HEK293T (cell line): ENCODE measurements around the gene METTL22.

Experiments used
- CTCF ChIA-PET: fragments of 350-600 bp; formaldehyde crosslinking; extraction: SDS; loops from one replicate; lab custom pipeline; 2021; ENCODE audit warnings: antibody characterized with exemption, inconsistent platforms; lab: Yijun Ruan, JAX
- POLR2A ChIA-PET: fragments of 350-600 bp; formaldehyde crosslinking; extraction: SDS; loops from one replicate; lab custom pipeline; 2020; ENCODE audit warnings: antibody characterized with exemption, inconsistent platforms; lab: Yijun Ruan, JAX
- DNase-seq: peaks from one replicate; pipeline ENCODE4 v3.0.0; 2012; ENCODE audit warnings: mixed read lengths; ENCODE audit errors: extremely low spot score
- ARNT ChIP-seq: fragments of 450-650 bp; IDR thresholded peaks from 2 replicates; pipeline ENCODE4 v1.6.1; 2017; ENCODE audit warnings: mild to moderate bottlenecking
- BHLHE40 ChIP-seq: fragments of 450-650 bp; IDR thresholded peaks from 2 replicates; pipeline ENCODE4 v1.6.1; 2016; ENCODE audit warnings: mild to moderate bottlenecking, moderate library complexity, borderline replicate concordance
- CTBP1 ChIP-seq: fragments of 450-650 bp; IDR thresholded peaks from 2 replicates; pipeline ENCODE4 v1.6.1; 2016; ENCODE audit warnings: borderline replicate concordance
- ELF4 ChIP-seq: fragments of 450-650 bp; IDR thresholded peaks from 2 replicates; pipeline ENCODE4 v1.6.1; 2017; ENCODE audit warnings: antibody characterized with exemption
- FOXA1 ChIP-seq: fragments of 450-650 bp; IDR thresholded peaks from 2 replicates; pipeline ENCODE4 v1.6.1; 2016; ENCODE audit warnings: mild to moderate bottlenecking
- FOXK2 ChIP-seq: fragments of 450-650 bp; IDR thresholded peaks from 2 replicates; pipeline ENCODE4 v1.6.1; 2016; ENCODE audit warnings: mild to moderate bottlenecking
- FOXM1 ChIP-seq: fragments of 450-650 bp; IDR thresholded peaks from 2 replicates; pipeline ENCODE4 v1.6.1; 2017; ENCODE audit warnings: mild to moderate bottlenecking, borderline replicate concordance
- HDGF ChIP-seq: fragments of 450-650 bp; IDR thresholded peaks from 2 replicates; pipeline ENCODE4 v1.6.1; 2017; ENCODE audit warnings: antibody characterized with exemption, borderline replicate concordance
- L3MBTL2 ChIP-seq: fragments of 450-650 bp; conservative IDR thresholded peaks from 2 replicates; pipeline ENCODE4 v1.6.1; 2016; ENCODE audit warnings: mild to moderate bottlenecking
- LEF1 ChIP-seq: fragments of 450-650 bp; IDR thresholded peaks from 2 replicates; pipeline ENCODE4 v1.6.1; 2017; ENCODE audit warnings: mild to moderate bottlenecking, borderline replicate concordance
- NFRKB ChIP-seq: fragments of 450-650 bp; IDR thresholded peaks from 2 replicates; pipeline ENCODE4 v1.6.1; 2016; ENCODE audit warnings: mild to moderate bottlenecking, moderate library complexity
- SP1 ChIP-seq: fragments of 450-650 bp; IDR thresholded peaks from 2 replicates; pipeline ENCODE4 v1.6.1; 2017
- SUZ12 ChIP-seq: fragments of 450-650 bp; IDR thresholded peaks from 2 replicates; pipeline ENCODE4 v1.6.1; 2016; ENCODE audit warnings: mild to moderate bottlenecking
- TARDBP ChIP-seq: fragments of 450-650 bp; IDR thresholded peaks from 2 replicates; pipeline ENCODE4 v1.6.1; 2016
- ZNF384 ChIP-seq: fragments of 450-650 bp; IDR thresholded peaks from 2 replicates; pipeline ENCODE4 v1.6.1; 2016
- TF ChIP-seq, protein P1 (sequence below): fragments of 450-650 bp; IDR thresholded peaks from 2 replicates; pipeline ENCODE4 v1.6.1; 2016

METTL22 gene, protein sequence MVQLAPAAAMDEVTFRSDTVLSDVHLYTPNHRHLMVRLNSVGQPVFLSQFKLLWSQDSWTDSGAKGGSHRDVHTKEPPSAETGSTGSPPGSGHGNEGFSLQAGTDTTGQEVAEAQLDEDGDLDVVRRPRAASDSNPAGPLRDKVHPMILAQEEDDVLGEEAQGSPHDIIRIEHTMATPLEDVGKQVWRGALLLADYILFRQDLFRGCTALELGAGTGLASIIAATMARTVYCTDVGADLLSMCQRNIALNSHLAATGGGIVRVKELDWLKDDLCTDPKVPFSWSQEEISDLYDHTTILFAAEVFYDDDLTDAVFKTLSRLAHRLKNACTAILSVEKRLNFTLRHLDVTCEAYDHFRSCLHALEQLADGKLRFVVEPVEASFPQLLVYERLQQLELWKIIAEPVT

DNA sequence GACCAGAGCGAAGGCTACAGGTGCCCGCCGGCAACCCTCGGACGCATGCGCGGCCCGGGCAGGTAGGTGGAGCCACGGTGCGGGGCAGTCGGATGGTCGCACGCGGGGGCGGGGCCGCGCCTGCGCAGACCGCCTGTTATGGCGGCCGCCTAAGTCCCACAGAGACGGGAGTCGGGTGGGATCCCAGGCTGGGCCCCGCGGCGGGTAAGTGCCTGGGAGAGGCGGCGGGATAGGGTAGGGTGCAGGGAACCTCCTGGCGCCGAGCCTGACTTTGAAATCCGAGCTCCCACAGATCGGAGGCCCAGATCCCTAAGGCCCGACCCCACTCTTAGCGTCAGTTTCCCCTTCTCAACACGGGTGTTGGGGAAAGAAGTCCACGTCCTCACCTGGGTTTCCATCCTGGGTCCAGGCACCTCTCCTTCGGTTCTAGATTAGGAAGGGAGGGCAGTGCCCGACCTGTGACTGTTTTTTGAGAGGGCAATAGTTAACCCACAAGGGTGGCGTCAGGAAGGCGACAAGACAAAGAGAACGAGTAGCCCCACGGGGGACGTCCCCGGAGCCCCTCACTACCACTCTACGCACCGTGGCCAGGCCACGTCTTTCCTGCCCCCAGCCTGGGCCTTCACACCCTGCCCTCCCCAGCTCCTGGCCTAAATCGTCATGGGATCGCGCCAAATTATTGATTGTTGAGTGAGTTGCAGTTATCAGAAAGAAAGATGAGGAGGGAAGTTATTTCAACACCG is at the start of gene METTL22:
METTL22 (plus strand) TSS at position 127 of the 743 bp plus-strand sequence. CDS start 3,968 bp downstream, outside the sequence.
- CTCF ChIA-PET, result interaction anchor here (0.6 kb wide), 1 partner anchor 1354 kb away, joined by 3 read pairs; no protein-coding TSS in a partner anchor
- peak; percentile 99 for DNase-seq

DNA sequence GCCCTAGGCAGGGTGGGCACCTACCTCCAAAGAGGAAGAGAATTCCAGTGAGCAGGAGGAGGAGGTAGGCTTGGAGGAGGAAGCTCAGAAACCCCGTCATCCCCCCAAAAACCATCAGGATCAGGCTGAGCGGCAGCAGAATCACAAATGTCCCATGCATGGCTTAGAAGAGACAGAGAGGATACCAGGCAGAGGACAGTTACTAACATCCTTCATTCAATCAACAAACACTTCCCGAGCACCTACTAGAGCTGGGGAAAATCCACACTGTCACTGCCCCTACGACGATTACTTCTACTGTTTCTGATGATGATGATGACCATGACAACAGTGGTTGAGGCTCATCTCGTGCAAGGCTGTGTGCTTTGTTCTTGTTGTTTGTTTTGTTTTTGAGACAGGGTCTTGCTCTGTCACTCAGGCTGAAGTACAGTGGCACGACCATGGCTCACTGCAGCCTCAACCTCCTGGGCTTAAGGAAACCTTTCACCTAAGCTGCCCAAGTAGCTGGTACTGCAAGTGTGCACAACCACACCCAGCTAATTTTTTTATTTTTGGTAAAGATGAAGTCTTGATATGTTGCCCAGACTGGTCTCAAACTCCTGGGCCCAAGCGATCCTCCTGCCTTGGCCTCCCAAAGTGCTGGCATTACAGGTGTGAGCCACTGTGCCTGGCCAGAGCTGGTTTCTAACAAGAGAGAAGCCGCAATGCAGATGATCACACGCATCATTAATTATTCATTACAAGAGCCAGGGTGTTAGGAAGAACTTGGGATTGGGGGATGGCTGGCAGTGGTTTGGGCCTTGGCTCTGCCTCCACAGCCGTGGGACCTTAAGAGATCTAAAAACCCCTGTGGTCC is 49.2 kb upstream of the METTL22 start:
- DNase-seq, result no peak
- ChIA-PET CTCF (interaction anchor here (0.6 to 1.9 kb wide), 2 partner anchors 11 to 78 kb away, joined by 3 to 7 read pairs; no protein-coding TSS in a partner anchor), POLR2A (no interaction called here)
- TF ChIP-seq LEF1 (no peak), TARDBP (no peak), CTBP1 (no peak), NFRKB (no peak), HDGF (no peak), BHLHE40 (no peak), L3MBTL2 (no peak), FOXK2 (no peak), ARNT (no peak)
- TF ChIP-seq, protein P1, sequence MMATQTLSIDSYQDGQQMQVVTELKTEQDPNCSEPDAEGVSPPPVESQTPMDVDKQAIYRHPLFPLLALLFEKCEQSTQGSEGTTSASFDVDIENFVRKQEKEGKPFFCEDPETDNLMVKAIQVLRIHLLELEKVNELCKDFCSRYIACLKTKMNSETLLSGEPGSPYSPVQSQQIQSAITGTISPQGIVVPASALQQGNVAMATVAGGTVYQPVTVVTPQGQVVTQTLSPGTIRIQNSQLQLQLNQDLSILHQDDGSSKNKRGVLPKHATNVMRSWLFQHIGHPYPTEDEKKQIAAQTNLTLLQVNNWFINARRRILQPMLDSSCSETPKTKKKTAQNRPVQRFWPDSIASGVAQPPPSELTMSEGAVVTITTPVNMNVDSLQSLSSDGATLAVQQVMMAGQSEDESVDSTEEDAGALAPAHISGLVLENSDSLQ, result no peak

More for the DNA sequence above, at the start of gene METTL22:
- TF ChIP-seq FOXK2 (no peak), FOXA1 (no peak), HDGF (no peak), FOXM1 (no peak), L3MBTL2 (no peak), ELF4 (0 out of 2 replicates have a peak, but pooled peaks have one; percentile 22), CTBP1 (no peak)
- POLR2A ChIA-PET, result interaction anchor here (1.0 to 1.4 kb wide), 4 partner anchors 11 to 175 kb away, joined by 3 to 5 read pairs (median 3); no protein-coding TSS in a partner anchor

DNA sequence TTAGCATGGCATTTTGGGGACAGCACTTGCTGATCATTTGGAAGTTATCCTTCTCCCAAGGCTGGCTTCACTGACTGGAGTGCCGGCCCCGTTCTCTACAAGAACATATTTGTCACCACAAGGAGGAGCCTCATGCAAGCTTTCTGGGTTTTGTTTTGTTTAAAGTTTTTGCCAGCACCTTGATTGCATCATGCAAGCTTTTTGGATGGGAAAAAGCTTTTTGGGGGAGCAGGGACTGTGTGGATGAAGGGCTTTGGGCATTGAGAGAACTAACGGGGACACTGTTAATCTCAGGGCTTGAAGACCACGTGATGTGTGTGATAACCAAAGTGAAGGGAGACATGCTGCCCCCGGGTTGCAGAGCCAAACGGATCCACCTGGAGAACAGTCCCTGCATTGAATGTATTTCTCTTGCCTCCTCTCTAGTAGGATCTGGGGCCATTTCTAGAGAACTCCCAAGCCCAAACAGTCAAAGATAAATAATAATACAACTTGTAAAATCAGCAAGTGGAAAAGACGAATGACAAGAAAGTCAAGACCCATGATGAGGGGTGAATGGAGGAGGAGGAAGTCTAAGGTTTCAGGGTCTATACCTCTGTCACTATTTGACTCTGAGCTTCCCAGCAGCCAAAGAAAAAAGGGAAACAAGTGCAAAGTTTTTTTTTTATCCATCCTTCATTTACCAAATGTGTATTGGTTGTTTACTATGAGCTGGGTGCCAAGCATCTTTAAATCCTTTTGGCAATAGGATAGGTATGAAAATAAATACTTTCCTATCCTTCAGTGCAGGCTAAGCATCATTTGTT is 48.4 kb upstream of the METTL22 start:
- peak; percentile 39 for DNase-seq
- TF ChIP-seq L3MBTL2, result no peak
- ChIA-PET POLR2A (no interaction called here), CTCF (interaction anchor here (1.9 kb wide), 1 partner anchor 11 kb away, joined by 7 read pairs; no protein-coding TSS in a partner anchor)

DNA sequence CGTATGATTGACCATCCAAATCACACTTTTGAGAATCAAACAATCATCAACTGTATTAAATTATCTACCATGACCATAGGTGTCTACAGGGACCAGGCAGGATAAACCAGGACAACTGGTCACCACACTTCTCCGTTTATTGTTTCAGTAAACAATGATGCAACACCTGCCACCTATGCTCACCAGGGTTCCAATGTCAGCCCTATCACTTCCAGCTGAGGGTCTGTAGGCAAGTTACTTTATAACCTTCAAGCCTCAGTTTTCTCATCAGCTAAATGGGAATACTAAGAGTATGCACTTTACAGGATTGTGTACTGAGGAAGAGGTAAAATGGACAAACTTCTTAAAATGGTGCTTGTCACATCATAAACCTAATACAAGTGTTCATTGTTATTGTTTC is 46.1 kb upstream of the METTL22 start:
- TF ChIP-seq HDGF, result no peak
- TF ChIP-seq LEF1, result no peak
- TF ChIP-seq, protein P1, result no peak
- TF ChIP-seq FOXM1, result no peak
- no peak for TF ChIP-seq NFRKB
- no peak for TF ChIP-seq FOXK2
- TF ChIP-seq SUZ12, result no peak
- ChIA-PET POLR2A (no interaction called here), CTCF (interaction anchor here (0.6 kb wide), 1 partner anchor 85 kb away, joined by 3 read pairs; no protein-coding TSS in a partner anchor)
- DNase-seq, result no peak

DNA sequence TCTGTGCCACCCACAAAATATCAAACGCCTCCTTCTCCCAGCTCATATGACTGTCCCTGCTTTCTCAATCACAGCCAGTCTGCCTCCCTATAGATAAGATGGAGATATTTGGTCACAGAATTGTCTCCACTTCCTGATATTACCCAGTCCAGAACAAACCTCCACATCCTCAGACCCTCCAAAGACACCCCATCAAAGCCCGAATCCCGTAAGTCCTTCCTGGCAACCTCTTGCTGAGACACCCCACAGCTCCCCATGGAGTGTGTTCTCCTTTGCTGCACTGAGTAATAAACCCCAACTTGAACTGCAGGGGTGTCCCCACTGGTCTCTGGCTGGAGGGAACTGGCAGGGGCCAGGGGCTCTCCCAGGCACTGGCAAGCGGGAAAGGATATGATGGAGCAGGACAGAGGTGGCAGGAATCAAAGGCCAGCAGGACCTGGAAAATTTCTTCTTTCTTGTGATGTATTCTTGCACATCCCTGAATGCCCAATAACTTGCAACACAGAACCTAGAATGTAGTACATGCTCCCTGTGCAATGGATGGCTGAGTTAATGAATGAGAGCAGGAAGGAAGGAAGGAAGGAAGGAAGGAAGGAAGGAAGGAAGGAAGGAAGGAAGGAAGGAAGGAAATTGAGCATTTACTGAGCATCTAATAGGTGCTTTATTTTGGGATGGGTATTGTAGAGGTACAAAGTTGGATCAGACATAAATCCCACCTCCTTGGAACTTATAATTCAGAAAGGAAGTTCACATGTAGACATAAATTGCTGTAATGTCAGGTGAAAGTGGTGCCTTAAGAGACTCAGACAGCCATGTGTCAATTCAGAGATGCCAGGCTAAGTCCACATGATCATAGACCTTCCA is 45.1 kb upstream of the METTL22 start:
- ChIA-PET POLR2A (no interaction called here), CTCF (no interaction called here)
- no peak for TF ChIP-seq CTBP1
- no peak for TF ChIP-seq L3MBTL2
- no peak for TF ChIP-seq ARNT
- TF ChIP-seq ELF4, result no peak
- TF ChIP-seq FOXA1, result no peak
- TF ChIP-seq, protein P1, result no peak
- TF ChIP-seq FOXM1, result no peak
- TF ChIP-seq NFRKB, result no peak
- TF ChIP-seq BHLHE40, result no peak
- no peak for TF ChIP-seq TARDBP
- no peak for TF ChIP-seq LEF1
- TF ChIP-seq SUZ12, result no peak
- no peak for TF ChIP-seq SP1
- TF ChIP-seq ZNF384, result no peak
- TF ChIP-seq FOXK2, result no peak
- DNase-seq, result no peak
